DMS153 treated with DMSO at 0.1 percent for 48 hours (cell line): ENCODE data around the gene TTC4.

Experiments
- DNase-seq: peaks from one replicate; lab custom pipeline; 2025; ENCODE audit not compliant: unreplicated experiment; lab: John Stamatoyannopoulos, UW

The TTC4 gene, protein sequence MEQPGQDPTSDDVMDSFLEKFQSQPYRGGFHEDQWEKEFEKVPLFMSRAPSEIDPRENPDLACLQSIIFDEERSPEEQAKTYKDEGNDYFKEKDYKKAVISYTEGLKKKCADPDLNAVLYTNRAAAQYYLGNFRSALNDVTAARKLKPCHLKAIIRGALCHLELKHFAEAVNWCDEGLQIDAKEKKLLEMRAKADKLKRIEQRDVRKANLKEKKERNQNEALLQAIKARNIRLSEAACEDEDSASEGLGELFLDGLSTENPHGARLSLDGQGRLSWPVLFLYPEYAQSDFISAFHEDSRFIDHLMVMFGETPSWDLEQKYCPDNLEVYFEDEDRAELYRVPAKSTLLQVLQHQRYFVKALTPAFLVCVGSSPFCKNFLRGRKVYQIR

DNA sequence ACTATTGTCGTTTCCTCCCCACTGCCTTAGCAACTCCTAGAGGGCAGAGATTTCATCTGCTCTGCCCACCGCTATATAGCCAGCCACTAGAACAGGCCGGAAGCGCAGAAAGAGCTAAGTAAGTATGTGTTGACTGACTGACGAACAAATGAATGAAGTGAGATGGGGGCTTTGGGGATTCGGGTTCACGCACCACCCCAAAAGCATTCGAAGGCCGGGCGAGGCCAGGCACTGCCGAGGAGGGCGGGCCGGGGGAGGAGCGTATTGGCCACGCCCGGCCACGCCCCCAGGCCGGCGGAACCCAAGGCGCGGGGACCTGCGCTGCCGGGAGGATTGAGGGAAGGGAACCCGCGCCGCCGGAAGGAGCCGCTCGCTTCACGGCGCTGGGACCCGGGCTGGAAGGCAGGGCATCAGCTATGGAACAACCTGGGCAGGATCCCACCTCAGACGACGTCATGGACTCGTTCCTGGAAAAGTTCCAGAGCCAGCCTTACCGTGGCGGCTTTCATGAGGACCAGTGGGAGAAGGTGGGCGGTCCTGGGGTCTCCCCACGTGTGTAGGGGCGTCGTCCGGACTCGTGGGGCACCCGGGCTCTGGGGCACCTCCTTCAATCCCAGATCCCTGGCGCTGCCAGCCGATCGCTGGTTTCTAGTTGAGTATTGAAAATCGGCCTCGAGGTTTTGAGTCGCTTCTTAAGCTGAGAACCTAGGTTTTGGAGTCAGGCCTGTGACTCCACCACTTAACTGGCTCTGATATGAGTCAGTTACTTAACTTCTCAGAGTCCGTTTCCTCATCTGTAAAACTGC is at the start of gene TTC4:
Gene TTC4 (plus strand): TSS at position 369 of the 806 bp plus-strand sequence. CDS start 48 bp downstream, at position 417.
- peak; percentile 72 for DNase-seq

DNA sequence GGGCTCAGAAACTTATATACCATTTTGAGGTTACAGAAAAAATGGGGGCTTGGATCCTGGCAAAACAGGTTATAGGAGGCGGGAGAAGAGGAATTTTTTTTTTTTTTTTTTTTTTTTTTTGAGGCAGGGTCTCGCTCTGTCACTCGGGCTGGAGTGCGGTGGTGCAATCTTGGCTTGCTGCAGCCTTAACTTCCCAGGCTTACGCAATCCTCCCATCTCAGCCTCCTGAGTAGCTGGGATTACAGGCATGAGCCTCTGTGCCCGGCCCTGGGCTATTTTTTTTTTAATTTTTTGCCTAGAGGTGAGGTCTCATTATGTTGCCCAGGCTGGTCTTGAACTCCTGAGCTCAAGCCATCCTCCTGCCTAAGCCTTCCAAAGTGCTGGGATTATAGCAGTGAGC is 49.3 kb upstream of the TTC4 start:
- DNase-seq: no peak

DNA sequence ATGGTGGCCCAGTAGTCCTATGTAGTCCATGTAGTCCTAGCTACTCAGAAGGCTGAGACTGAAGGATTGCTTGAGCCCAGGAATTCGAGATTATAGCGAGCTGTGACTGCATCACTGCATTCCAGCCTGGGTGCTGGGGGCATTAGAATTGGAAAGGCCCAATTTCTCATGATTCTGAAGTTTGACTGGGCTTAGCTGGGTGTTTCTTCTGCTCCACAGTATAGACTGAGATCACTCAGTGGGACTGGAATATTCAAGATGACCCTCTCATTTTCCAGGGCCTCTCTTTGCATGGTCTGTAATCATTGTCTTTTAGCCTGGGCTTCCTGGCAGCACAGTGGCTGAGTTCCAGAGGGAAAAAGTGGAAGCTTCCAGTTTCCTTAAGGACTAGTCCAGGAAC is 47.9 kb upstream of the TTC4 start:
- DNase-seq: no peak

DNA sequence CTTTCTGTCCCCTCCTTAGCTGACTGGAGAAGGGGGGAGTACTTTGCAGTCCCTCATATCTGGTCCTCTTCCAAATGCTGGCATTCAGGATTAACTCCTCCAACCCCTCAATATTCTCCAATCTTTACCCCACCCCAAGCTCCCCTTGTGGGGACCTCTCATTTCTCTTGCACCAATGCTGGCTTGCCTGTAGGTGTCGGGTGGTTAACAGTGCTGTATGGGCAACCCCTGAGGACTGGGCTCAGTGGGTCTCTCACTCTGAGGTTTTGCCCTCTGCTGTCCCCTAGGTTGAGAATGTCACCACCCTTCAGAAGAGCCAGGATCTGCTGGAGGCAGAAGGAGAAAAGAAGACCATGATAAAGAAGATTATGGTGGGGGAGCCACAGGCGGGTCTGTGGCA is 47.1 kb upstream of the TTC4 start:
- no peak for DNase-seq

DNA sequence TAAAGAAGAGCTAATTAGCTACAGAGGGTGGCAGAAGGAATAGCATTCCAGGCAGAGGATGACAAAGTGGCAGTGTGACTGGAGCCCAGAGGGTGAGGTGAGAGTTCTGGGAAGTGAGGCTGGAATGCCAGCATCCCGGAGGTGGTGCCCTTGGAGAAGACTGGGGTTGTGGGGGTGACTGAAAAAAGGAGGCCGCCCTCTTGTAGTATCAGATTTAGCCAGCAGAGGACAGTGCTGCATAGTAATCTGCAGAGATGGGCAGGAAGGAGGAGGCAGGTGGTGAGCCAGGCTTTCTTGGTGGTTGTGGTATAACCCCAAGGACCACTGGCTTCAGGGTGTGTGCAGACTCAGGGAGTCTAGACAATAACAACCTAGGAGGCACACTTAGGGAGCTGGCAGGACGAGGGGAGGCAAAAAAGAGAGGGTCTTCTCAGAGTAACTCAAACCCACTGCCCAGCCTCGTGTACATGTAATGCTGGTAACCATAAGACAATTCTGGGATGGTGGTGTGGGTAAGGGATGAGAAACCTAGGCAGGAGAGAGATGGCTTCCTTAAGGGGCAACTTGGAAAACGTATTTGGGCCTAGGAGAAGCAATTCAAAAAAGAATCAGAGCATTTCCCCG is 43.6 kb upstream of the TTC4 start:
- peak; percentile 36 for DNase-seq

DNA sequence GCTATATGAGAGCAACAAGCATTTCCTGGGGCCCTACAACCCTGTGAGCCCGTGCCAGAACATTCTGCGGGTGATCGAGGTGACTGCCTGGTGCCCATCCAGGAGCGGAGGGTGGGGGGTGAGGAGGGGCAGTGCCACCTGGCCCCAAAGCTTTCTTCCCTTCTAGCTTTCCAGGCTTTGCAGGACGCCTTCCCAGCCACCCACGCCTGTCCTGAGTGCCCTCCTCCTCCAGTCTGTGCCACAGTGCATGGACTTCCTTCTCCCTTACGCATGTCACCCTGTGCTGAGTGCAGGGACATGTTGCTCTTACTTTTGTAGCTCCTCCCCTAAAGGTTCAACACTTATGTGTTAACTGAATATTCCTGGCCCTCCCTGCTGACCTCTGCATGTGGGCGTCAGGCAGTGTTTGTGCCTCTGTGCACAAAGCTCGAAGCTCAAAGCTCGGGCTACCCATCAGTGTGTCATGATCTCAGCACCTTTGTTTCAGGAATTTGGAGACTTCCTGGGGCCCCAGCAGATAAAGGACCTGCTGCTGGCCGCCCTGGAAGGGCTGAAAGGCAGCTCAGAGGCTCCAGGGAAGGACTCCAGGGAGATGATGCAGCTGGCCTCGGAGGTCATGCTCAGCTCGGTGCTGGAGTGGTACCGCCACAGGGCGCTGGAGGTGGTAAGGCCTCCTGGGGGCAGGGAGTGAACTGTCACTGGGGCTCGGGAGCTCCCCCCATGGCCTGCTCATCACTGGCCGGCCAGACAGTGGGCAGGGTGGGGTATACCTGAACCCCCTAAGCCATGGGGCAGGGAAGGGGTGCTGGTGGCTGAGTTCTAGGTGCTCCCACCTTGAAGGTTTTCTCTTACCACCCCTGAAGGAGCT is 36.7 kb upstream of the TTC4 start:
- no peak for DNase-seq

DNA sequence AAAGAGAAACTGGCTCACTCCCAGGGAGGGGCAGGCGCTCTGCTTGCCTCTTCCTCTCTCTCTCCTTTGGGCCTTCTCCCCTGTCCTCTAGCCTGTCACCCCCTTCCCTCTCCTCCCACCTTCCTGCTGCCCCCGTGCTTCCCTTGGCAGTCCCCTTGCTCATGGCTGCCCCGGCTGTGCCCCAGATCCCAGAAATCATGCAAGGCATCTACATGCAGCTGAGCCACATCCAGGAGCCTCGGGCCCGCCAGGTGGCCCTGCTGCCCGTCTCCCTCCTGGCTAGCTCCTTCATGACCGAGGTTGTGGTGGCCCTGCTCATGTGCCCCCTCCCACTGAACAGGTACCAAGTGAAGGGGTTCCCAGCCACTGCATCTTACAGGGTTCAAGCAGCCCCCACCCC is 36.0 kb upstream of the TTC4 start:
- no peak for DNase-seq

DNA sequence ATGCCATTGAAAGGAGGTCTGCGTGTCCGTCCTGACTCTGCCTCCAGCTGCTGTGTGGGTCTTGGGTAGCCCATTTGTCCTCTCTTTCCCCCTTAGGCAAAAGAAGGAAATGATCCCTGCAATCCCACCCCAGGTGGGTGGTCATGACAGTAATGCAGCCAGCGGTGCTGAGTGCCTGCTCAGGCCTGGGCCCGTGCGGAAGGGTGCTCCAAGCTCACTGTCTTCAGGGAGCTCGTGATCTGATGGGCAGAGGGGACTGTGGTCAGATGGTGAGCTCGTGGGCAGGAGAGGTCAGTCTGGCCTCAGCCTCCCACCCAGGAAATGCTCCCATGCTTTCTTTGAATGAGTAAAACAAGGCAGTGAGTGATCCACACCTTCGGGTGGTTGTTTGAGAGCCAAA is 35.3 kb upstream of the TTC4 start:
- no peak for DNase-seq

DNA sequence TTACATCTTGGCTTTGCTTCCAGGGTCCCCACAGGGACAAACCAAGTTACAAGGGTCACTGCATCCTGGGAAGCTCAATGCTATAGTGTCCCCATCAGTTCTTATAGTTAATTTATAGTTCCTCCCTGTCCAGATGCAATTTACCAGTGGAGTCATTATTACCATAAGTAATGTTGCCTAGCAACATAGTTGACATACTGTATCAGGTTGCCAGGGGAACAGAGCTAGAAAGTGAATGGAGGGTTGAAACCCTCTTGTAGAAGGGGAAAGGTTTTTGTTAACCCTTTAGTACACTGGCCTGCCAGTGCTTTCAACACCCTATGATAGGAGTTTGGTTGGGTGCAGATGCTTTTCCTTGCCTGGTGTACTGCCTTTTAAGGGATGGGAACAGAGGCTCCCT is 34.3 kb upstream of the TTC4 start:
- peak; percentile 17 for DNase-seq

DNA sequence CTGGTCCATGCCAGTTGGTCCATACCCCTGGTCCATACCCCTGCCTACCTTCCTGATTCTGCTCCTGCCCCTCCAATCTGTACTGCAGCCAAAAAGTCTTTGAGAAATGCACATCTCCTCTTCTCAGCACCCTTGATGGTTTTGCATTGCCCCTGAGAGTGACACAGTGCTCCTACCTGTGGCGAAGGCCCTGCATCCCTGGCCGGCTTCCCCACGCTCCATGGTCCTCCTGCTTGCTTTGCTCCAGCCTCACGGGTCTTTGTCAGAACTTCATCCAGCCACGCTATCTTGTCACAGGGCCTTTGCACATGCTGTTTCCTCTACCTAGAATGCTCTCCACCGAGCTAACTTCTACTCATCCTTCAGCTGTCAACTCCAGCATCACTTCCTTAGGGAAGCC is 32.2 kb upstream of the TTC4 start:
- no peak for DNase-seq

DNA sequence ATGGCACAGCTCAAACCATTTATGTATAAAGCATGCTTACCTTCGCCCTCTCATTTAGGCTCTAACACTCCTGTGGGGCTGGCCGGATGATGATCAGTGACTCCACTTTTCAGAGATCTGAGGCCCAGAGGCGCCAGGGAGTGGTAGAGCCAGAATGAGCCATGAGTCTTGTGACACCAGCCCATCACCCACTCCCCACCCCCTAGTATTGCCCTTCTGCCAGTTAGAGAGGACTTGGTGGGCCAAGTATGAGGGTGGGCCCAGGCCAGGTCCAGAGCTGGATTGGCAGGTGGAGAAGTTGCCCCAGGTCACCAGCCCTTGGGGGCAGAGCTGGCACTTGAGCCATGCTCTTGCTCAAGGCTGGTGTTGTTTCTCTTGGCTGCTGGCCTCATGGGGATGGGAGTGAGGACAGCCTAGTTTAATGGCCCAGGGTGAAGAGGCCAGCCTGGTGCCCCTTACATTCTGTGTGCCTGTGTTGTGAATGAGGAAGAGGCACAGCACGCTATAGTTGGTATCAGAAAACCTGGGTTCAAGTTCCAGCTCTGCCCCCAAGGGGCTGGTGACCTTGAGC is 30.2 kb upstream of the TTC4 start:
- no peak for DNase-seq

DNA sequence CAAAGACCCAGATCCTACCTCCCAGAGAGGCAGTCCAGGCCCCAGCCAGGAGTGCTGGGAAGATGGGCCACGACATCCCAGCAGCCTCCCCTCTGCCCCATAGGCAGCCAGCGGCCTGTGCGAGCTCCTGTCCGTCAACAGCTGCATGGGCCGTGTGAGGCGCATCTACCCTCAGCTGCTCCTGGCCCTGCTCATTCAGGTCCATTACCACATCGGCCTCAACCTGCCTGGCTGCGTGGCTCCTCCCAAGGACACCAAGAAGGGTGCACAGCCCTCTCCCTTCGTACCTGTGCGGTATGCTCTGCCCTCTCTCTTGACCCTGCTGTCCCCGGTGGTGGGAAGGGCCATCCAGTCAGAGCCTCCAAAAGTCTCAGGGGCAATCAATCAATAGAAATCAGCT is 29.5 kb upstream of the TTC4 start:
- no peak for DNase-seq

DNA sequence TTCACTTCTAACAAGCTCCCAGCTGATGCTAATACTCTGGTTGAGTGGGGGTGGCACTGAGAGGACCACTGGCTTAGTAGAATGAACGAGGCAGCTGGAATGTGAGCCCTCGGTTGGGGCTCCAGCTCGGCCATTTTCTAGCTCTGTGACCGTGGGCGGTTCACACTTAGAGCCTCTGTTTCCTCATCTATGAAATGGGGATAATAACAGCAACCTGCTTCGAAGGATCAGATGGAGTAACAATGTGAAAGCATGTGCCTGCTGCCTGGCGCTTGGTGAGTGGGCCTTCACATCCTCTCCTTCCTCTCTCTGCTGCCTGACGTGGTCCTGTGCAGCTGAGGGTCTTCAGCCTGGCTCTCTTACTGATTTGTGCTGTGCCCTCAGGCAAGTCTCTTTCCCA is 20.9 kb upstream of the TTC4 start:
- no peak for DNase-seq

DNA sequence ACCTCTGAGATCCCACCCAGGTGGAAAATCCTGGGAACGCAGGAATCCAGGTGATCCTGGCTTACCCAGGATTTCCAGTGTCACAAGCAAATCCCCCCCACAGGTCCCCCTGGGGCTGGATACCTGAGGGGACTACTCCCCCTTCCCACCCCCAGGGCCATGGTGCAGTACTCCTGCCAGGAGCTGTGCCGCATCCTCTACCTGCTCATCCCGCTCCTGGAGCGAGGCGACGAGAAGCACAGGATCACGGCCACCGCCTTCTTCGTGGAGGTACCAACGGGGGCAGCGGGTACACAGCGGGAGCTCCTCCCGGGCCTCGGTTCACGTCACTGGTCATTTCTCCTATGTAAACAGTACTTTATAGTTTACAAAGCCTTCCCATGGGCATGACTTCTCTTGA is 20.4 kb upstream of the TTC4 start:
- DNase-seq: no peak

DNA sequence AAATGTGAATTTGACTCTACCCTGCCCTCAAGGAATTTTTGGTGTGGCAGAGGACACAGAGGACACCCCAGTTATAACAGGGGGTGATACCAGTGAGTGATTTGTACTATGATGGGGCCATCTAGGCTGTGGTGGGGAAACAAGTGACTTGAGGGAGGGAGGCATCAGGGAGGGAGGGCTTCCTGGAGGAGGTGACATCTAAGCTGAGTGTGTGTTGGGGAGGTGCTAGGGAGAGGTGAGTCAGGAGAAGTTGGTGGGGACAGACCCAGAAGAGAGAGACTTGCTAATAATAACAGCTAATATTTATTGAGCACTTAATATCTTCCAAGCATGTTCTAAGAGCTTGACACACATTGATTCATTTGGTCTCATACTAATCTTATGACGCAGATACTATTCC is 19.9 kb upstream of the TTC4 start:
- DNase-seq: no peak

DNA sequence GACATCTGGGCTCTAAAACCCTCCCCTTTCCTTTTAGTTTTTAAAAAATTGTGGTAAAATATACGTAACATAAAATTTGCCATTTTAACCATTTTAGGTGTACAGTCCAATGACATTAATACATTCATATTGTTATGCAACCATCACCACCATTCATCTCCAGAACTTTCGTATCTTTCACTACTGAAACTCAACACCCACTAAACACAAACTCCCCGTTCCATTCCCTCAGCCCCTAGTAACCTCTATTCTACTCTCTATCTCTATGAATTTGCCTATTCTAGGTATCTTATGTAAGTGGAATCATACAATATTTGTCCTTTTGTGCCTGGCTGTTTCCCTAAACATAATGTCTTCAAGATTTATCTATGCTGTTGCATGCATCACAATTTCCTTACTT is 19.4 kb upstream of the TTC4 start:
- DNase-seq: no peak

DNA sequence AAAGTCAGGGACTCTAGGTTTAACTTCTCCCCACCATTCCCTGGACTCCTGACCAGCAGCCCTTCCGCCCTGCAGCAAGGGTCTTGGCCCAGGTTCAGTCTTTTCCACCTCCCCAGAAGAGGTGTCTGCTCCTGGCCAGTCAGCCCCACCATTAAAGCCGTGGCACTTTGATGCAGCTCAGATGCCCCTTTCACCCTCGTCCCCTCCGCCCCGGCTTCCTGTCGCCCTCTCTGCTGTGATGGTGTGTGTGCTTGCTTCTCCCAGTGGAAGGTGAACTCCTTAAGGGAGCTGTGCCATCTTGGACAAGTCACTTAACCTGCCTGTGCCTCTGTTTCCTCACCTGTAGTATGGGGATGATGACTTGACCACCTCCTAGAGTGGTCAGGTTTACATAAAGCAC is 17.8 kb upstream of the TTC4 start:
- DNase-seq: no peak

DNA sequence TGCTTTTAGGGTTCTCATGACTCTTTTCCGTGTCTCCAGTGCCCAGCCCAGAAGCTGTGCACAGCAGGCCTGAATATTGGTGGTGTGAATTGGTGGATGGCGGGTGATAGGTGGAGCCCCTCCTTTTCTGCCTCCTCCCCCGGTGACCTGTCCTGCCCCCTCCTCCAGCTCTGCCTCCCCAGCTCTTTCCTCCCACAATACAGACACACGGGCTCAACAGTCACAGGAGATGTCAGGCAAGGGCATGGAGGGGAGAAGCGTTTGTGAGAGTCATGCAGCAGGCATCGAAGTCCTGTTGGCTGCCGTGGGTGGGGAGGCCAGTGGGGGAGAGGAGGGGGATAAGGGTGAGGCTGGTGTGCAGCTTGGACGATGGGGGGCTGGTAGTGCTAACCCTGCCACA is 17.3 kb upstream of the TTC4 start:
- DNase-seq: no peak

DNA sequence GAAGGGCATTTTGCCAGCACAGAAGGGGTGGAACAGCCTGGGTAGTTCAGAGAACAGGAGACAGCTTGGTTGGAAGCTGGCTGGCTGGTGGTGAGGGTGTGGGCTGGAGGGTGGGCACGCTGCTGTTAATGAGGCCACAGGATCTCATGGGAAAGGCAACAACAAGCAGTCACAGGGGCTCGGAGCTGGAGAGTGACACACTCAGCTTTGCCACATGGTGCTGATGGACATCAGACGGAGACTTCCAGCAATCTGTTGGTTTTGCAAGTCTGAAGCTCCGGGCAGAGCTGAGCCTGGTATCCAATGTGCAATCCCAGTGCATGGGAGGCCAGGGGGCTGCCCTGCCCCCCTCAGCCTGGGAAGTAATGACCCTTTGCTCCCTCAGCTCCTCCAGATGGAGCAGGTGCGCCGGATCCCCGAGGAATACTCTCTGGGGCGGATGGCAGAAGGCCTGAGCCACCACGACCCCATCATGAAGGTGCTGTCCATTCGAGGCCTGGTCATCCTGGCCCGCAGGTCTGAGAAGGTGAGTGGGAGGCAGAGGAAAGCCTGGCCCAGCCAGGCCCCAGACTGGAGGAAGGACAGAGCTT is 15.6 kb upstream of the TTC4 start:
- DNase-seq: no peak

DNA sequence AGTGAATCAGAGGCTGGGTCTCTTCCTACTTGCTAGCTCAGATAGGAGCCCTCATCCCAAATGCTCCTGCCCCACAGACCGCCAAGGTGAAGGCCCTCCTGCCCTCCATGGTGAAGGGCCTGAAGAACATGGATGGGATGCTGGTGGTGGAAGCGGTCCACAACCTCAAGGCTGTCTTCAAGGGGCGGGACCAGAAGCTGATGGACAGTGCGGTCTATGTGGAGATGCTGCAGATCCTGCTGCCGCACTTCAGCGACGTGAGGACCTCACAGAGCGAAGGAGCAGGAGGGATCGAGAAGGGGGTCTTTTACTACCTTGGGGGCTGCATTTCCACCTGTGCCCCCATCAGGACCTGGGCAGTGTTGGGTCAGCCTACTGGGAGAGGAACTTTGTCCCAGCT is 14.6 kb upstream of the TTC4 start:
- no peak for DNase-seq
